Peyer's patch (tissue), 4 donors: ENCODE measurements around the gene UCP2.

Experiments used
- POLR2A ChIP-seq, 2 donors: fragments of 450-650 bp; IDR thresholded peaks; one replicate each; pipeline ENCODE4 v1.5.1; 2017; ENCODE audit warnings: antibody characterized with exemption in 2 of 2, mild to moderate bottlenecking in 2 of 2, moderate library complexity in 2 of 2
- TF ChIP-seq, protein P1 (sequence below), 6 experiments: fragments of 450-650 bp in 4 of 6; fragments of 200-600 bp in 2 of 6; sonication (generic) in 1 of 6; IDR thresholded peaks; one replicate each; pipeline ENCODE4 v1.5.1; 2017 to 2019; ENCODE audit warnings: antibody characterized with exemption in 6 of 6, mild to moderate bottlenecking in 3 of 6, moderate library complexity in 1 of 6

GRCh38 chr11:74030723-74031676 lies 48.4 kb upstream of the UCP2 start:
- TF ChIP-seq, protein P1, sequence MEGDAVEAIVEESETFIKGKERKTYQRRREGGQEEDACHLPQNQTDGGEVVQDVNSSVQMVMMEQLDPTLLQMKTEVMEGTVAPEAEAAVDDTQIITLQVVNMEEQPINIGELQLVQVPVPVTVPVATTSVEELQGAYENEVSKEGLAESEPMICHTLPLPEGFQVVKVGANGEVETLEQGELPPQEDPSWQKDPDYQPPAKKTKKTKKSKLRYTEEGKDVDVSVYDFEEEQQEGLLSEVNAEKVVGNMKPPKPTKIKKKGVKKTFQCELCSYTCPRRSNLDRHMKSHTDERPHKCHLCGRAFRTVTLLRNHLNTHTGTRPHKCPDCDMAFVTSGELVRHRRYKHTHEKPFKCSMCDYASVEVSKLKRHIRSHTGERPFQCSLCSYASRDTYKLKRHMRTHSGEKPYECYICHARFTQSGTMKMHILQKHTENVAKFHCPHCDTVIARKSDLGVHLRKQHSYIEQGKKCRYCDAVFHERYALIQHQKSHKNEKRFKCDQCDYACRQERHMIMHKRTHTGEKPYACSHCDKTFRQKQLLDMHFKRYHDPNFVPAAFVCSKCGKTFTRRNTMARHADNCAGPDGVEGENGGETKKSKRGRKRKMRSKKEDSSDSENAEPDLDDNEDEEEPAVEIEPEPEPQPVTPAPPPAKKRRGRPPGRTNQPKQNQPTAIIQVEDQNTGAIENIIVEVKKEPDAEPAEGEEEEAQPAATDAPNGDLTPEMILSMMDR (IDR thresholded peaks at IDR 0.05) = no peak
- no peak for TF ChIP-seq POLR2A (IDR thresholded peaks at IDR 0.05)
